Natural killer cell (primary cell): ENCODE data around the gene NFXL1. TPM values are rescaled to one million over a fixed set of nuclear protein-coding genes. Genes with fewer than 3 reads are reported as not detected.

Experiments used
- ATAC-seq, 3 donors: fragments of 150-1000 bp in 2 of 3; fragments of 200-7000 bp in 1 of 3; cut with Tn5 transposase; 1 replicate in 1 of 3; 2 replicates in 2 of 3; pipeline ENCODE4 v1.10.0; 2021; ENCODE audit warnings: mild to moderate bottlenecking in 2 of 3, moderate library complexity in 2 of 3
- DNase-seq, 2 donors: peaks; one replicate each; pipeline versions ENCODE4 v3.0.0 to v3.0.0-alpha.2; 2013 to 2021; ENCODE audit warnings: mixed read lengths in 1 of 2
- H3K27ac ChIP-seq: one replicate; pipeline ENCODE4 v1.5.1; 2013; ENCODE audit warnings: mild to moderate bottlenecking, low read length
- H3K27me3 ChIP-seq: one replicate; pipeline ENCODE4 v1.6.1; 2013; ENCODE audit warnings: low read length; ENCODE audit not compliant: control insufficient read depth, insufficient read depth
- H3K36me3 ChIP-seq: one replicate; pipeline ENCODE4 v1.6.1; 2013; ENCODE audit warnings: low read length; ENCODE audit not compliant: control insufficient read depth, insufficient read depth
- H3K4me1 ChIP-seq: one replicate; pipeline ENCODE4 v1.6.1; 2013; ENCODE audit warnings: low read length; ENCODE audit not compliant: control insufficient read depth, insufficient read depth
- H3K4me3 ChIP-seq: one replicate; pipeline ENCODE4 v1.5.1; 2013; ENCODE audit warnings: low read length
- H3K9me3 ChIP-seq: one replicate; pipeline ENCODE4 v1.6.1; 2013; ENCODE audit warnings: low read length; ENCODE audit not compliant: control insufficient read depth, insufficient read depth
- H3K27ac Mint-ChIP-seq, 2 donors: one replicate each; pipeline ENCODE4 v1.8.0; 2022; ENCODE audit warnings: mild to moderate bottlenecking in 2 of 2, mixed read lengths in 2 of 2, moderate library complexity in 1 of 2
- H3K27me3 Mint-ChIP-seq, 2 donors: one replicate each; pipeline ENCODE4 v1.8.0; 2022; ENCODE audit warnings: low read depth in 2 of 2, mixed read lengths in 2 of 2
- H3K36me3 Mint-ChIP-seq: one replicate; pipeline ENCODE4 v1.8.0; 2022; ENCODE audit warnings: mixed read lengths
- H3K4me1 Mint-ChIP-seq, 2 donors: one replicate each; pipeline ENCODE4 v1.8.0; 2022; ENCODE audit warnings: mixed read lengths in 2 of 2
- H3K4me3 Mint-ChIP-seq: one replicate; pipeline ENCODE4 v1.8.0; 2022; ENCODE audit warnings: mild to moderate bottlenecking, moderate library complexity, mixed read lengths
- H3K9me3 Mint-ChIP-seq, 2 donors: one replicate each; pipeline ENCODE4 v1.8.0; 2022; ENCODE audit warnings: mixed read lengths in 2 of 2
- WGBS: methylation state at CpG from one replicate; pipeline ENCODE4 v1.1.7; 2013; ENCODE audit warnings: missing lambda C conversion rate; ENCODE audit not compliant: insufficient coverage; 5-methylcytosine and 5-hydroxymethylcytosine counted together
- intact Hi-C: fragments of 100-400 bp; cut with micrococcal nuclease; formaldehyde crosslinking; loops from one replicate; pipeline ENCODE4 v1.14.2; 2022
- total RNA-seq, 4 donors: library from RNA; stranded (reverse); fragments of 120-200 nt in 1 of 4; gene quantifications; one replicate each; pipeline versions ENCODE4 v1.2.3 to v1.2.4, GENCODE V29; 2013 to 2022
- TF ChIP-seq, protein P1 (sequence below): fragments of 200-600 bp; IDR thresholded peaks from one replicate; pipeline ENCODE4 v1.8.0; 2022; ENCODE audit warnings: antibody characterized with exemption

NFXL1 gene
- total RNA-seq, 3 donors from 2014 or later (not counting 1 experiment from before 2014, with no cell fraction given) = 6.5 to 11.4 (median 9.9) TPM

DNA sequence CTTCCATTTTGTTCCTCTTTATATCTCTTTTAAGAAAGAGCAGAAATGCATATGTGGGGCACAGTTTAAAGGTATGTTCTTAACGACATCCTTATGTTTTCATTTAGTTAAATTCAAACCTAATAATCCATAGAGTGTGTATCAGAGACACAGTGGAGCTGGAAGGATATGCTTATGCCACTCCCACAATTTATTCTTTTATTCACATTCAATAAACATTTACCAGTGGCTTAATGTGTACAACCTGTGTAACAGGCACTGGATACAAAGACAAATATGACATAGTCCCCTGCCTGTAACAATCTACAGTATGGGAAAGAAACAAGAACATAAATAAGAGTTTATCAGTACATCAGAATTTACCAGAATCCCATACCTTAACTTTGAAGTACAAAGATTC lies 54.1 kb downstream of the NFXL1 start:
- whole genome bisulfite sequencing = no CpG with 5 or more reads among the region's 1 CpG
- Mint-ChIP-seq H3K36me3 (no peaks in the 10 kb centered on the region), H3K4me1 (no peaks in the 10 kb centered on the region), H3K27me3 (no peaks in the 10 kb centered on the region), H3K27ac (no peak overlapping the region), H3K9me3 (no peaks in the 10 kb centered on the region), H3K4me3 (no peak overlapping the region)
- Histone ChIP-seq H3K36me3 (no peaks in the 10 kb centered on the region), H3K27me3 (no peaks in the 10 kb centered on the region), H3K9me3 (no peaks in the 10 kb centered on the region), H3K4me3 (no peak overlapping the region), H3K27ac (no peak overlapping the region), H3K4me1 (no peaks in the 10 kb centered on the region)
- DNase-seq (no peak), ATAC-seq (no peak)
- TF ChIP-seq, protein P1, sequence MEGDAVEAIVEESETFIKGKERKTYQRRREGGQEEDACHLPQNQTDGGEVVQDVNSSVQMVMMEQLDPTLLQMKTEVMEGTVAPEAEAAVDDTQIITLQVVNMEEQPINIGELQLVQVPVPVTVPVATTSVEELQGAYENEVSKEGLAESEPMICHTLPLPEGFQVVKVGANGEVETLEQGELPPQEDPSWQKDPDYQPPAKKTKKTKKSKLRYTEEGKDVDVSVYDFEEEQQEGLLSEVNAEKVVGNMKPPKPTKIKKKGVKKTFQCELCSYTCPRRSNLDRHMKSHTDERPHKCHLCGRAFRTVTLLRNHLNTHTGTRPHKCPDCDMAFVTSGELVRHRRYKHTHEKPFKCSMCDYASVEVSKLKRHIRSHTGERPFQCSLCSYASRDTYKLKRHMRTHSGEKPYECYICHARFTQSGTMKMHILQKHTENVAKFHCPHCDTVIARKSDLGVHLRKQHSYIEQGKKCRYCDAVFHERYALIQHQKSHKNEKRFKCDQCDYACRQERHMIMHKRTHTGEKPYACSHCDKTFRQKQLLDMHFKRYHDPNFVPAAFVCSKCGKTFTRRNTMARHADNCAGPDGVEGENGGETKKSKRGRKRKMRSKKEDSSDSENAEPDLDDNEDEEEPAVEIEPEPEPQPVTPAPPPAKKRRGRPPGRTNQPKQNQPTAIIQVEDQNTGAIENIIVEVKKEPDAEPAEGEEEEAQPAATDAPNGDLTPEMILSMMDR = no peak
- intact Hi-C loops = no loop called here

DNA sequence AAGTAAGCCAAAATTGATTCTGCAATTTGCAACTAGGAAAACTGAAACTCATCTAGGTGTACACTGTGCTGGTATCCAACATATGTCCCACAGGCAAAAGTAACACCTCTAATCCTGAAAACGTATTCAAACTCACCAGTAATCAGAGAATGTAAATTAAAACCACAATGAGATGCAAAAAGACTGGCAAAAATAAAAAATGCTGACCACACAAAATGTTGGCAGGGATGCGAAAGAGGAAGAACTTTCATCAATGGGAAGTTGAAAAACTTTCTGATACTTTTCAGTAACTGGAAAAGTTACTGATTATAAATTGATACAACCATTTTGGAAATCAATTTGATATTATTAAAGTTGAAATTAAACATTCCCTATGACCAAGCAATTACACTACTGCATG lies 56.4 kb downstream of the NFXL1 start:
- no peak overlapping the region for H3K4me3 Mint-ChIP-seq
- H3K9me3 ChIP-seq = no peaks in the 10 kb centered on the region
- H3K4me1 ChIP-seq = no peaks in the 10 kb centered on the region
- no peaks in the 10 kb centered on the region for H3K9me3 Mint-ChIP-seq
- DNase-seq (no peak), ATAC-seq (no peak)
- H3K4me1 Mint-ChIP-seq = no peaks in the 10 kb centered on the region
- 72% methylated on average over 2 of the region's 2 CpGs for WGBS
- no peak overlapping the region for H3K4me3 ChIP-seq
- H3K27me3 ChIP-seq = no peaks in the 10 kb centered on the region
- TF ChIP-seq, protein P1 = no peak
- intact Hi-C loops = no loop called here
- H3K27ac ChIP-seq = no peak overlapping the region
- H3K36me3 Mint-ChIP-seq = no peaks in the 10 kb centered on the region
- H3K27ac Mint-ChIP-seq = no peak overlapping the region
- peaks cover 9% of the 10 kb centered on the region for H3K36me3 ChIP-seq
- no peaks in the 10 kb centered on the region for H3K27me3 Mint-ChIP-seq

DNA sequence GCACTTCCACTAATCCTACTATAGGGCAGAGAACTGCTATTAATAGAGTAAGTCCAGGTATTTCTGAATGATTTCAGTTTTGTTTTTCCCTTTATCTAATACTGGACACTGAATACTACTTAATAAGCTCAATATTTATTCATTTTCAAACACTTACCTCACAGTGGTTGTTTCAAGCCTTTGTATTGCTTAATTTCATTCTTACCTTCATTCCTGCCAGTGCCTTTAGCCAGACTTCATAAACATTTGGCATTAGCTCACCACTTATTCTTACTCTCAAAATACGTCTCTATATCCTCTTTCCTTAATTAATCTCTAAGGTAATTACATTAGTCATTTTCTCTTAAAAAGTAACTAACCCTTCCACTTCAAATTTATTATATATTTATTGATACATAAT lies 57.7 kb downstream of the NFXL1 start:
- WGBS = 100% methylated on average over 1 of the region's 1 CpG
- Histone ChIP-seq H3K4me3 (no peak overlapping the region), H3K27ac (no peak overlapping the region), H3K4me1 (no peaks in the 10 kb centered on the region), H3K9me3 (no peaks in the 10 kb centered on the region), H3K36me3 (peaks cover 9% of the 10 kb centered on the region), H3K27me3 (no peaks in the 10 kb centered on the region)
- Mint-ChIP-seq H3K4me1 (no peaks in the 10 kb centered on the region), H3K9me3 (no peaks in the 10 kb centered on the region), H3K27me3 (no peaks in the 10 kb centered on the region), H3K27ac (no peak overlapping the region), H3K4me3 (no peak overlapping the region), H3K36me3 (no peaks in the 10 kb centered on the region)
- DNase-seq = no peak
- TF ChIP-seq, protein P1 = no peak
- intact Hi-C loops = no loop called here
- ATAC-seq = no peak

DNA sequence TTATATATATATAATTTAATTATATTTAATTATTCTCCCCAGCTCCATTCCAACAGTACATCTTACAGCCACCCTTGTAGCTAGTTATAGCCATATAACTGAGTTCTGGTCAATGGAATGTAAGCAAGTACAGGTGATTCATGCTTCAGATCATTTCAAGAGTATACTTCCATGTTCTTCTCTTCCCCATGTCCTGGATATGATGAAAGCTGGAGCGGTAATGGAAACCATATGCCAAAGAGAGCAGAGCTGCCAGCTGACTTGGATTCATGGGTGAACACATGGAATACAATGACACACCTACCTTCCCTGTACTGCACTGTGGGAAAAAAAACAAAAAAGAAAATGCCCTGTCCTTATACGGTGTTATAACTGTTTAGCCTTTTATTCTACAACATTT lies 59.0 kb downstream of the NFXL1 start:
- H3K27ac ChIP-seq = no peak overlapping the region
- H3K9me3 ChIP-seq = no peaks in the 10 kb centered on the region
- 100% methylated on average over 1 of the region's 2 CpGs for WGBS
- Mint-ChIP-seq H3K4me1 (no peaks in the 10 kb centered on the region), H3K36me3 (no peaks in the 10 kb centered on the region), H3K27ac (no peak overlapping the region), H3K27me3 (no peaks in the 10 kb centered on the region), H3K4me3 (no peak overlapping the region), H3K9me3 (no peaks in the 10 kb centered on the region)
- intact Hi-C loops = no loop called here
- H3K36me3 ChIP-seq = peaks cover 12% of the 10 kb centered on the region
- ATAC-seq (no peak), DNase-seq (no peak)
- no peak overlapping the region for H3K4me3 ChIP-seq
- H3K4me1 ChIP-seq = no peaks in the 10 kb centered on the region
- TF ChIP-seq, protein P1 = no peak
- no peaks in the 10 kb centered on the region for H3K27me3 ChIP-seq
